ENCODE data around the gene TGM3. TPM values are rescaled to one million over a fixed set of nuclear protein-coding genes. Genes with fewer than 3 reads are reported as not detected.

TGM3 gene
- total and polyA plus RNA-seq, 2 of the 4 experiments (the other 2 are of a cell fraction): not detected

DNA sequence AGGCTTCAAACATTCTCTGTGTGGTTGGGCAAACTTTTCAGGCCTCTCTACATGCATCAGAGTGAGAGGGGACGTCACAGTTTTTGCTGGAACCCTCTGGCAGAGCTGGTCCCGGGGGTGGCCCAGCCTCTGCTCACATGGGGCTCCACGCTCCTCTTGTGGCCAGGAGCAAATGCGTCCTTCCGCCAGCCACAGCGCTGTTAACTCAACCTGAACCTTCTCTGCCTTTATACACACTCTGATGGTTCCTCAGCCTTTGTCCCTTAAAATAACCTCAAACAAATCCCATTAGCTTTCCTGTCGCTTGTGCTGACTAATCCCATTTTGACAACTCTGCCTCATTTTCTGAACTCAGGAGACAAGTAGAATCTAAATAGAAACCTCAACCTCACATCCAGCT, 45.5 kb downstream of the TGM3 start:
- Histone ChIP-seq H2BK15ac (ENCODE audit: low read depth, low read length) (no peak overlapping the region), H2AK5ac (ENCODE audit: low read depth, low read length) (no peak overlapping the region), H3K4ac (ENCODE audit: low read depth, low read length) (no peak overlapping the region), H4K8ac (ENCODE audit: low read depth in 2 of 2, low read length in 2 of 2) (no peak overlapping the region), H4K5ac (ENCODE audit: low read depth, low read length) (no peak overlapping the region), H3K36me3 (ENCODE audit: control insufficient read depth, insufficient read depth, low read length) (no peaks in the 10 kb centered on the region), H4K91ac (ENCODE audit: insufficient read depth, low read depth, low read length) (no peak overlapping the region), H3K27ac (ENCODE audit: insufficient read depth, low read length) (no peak overlapping the region), H3K56ac (ENCODE audit: extremely low read depth, insufficient read depth, low read length) (no peak overlapping the region), H3K9me1 (ENCODE audit: insufficient read depth, low read length) (no peaks in the 10 kb centered on the region), H2BK120ac (ENCODE audit: low read depth, low read length) (no peak overlapping the region), H3K14ac (replicated peaks; ENCODE audit: low read depth, low read length) (no peak overlapping the region), H3K9ac (ENCODE audit: low read depth, low read length) (no peak overlapping the region), H3K79me1 (ENCODE audit: low read depth in 1 of 2, low read length in 2 of 2) (no peaks in the 10 kb centered on the region), H3K27me3 (ENCODE audit: control insufficient read depth, insufficient read depth, low read length) (peaks cover 2% of the 10 kb centered on the region), H3K18ac (ENCODE audit: low read depth, low read length) (no peak overlapping the region), H3K23ac (ENCODE audit: low read depth, low read length) (no peak overlapping the region), H2BK20ac (ENCODE audit: low read depth, low read length) (no peak overlapping the region), H2AK9ac (replicated peaks; ENCODE audit: low read depth, low read length, poor library complexity) (no peak overlapping the region), H3K9me3 (ENCODE audit: control insufficient read depth, insufficient read depth, low read length) (no peaks in the 10 kb centered on the region), H3K4me3 (ENCODE audit: insufficient read depth, low read depth, low read length) (no peak overlapping the region), H3K4me1 (ENCODE audit: control insufficient read depth, insufficient read depth, low read length) (no peaks in the 10 kb centered on the region), H4K20me1 (ENCODE audit: insufficient read depth, low read length) (no peaks in the 10 kb centered on the region), H3K4me2 (ENCODE audit: low read depth, low read length) (no peak overlapping the region), H2AFZ (replicated peaks; ENCODE audit: low read length, poor library complexity) (no peak overlapping the region), H2BK5ac (ENCODE audit: low read depth, low read length, poor library complexity, severe bottlenecking) (no peak overlapping the region)
- ChIA-PET CTCF (no interaction called here), POLR2A (ENCODE audit: unreplicated experiment) (no interaction called here)
- dilution Hi-C loops (cut with HindIII; ENCODE audit: low sequenced_read_pairs, unreplicated experiment) (no loop called here), in situ Hi-C loops (cut with MboI; ENCODE audit: low sequenced_read_pairs) (no loop called here), intact Hi-C loops (cut with micrococcal nuclease) (no loop called here)
- WGBS, 2 experiments (ENCODE audit: extremely low coverage in 2 of 2, insufficient read length in 1 of 2): 70% methylated on average over 4 of the region's 7 CpGs; no CpG with 5 or more reads in 1 of the 2 experiments
- no TSS peak for BruUV-seq (replicated peaks)
- no peak for ATAC-seq (ENCODE audit: low read depth)
- TF ChIP-seq FOS (IDR thresholded peaks at IDR 0.05; ENCODE audit: low read depth, low read length) (no peak), MAZ (IDR thresholded peaks at IDR 0.05; ENCODE audit: borderline replicate concordance, low read depth, low read length) (no peak), CTCF (conservative IDR thresholded peaks at IDR 0.05; ENCODE audit: low read depth, low read length) (no peak)
- DNase-seq: no peak
